OCI-LY7 (cell line): ENCODE results near the gene SEZ6. TPM values are rescaled to one million over a fixed set of nuclear protein-coding genes. Genes with fewer than 3 reads are reported as not detected.

ENCODE experiments used
- BruUV-seq: library from RNA; stranded (reverse); fragments of 400-500 nt; replicated peaks from 2 replicates; lab custom pipeline; 2021; lab: Mats Ljungman, UMichigan
- CTCF ChIA-PET: fragments of 300-600 bp; sonication (Branson Sonifier 250); formaldehyde crosslinking; loops from one replicate; lab custom pipeline; 2022; ENCODE audit warnings: antibody characterized with exemption; ENCODE audit not compliant: unreplicated experiment; lab: Charles Lee
- POLR2A ChIA-PET: fragments of 300-600 bp; sonication (Branson Sonifier 250); formaldehyde crosslinking; loops from one replicate; lab custom pipeline; 2022; ENCODE audit warnings: antibody characterized with exemption; lab: Charles Lee
- DNase-seq: peaks from one replicate; pipeline ENCODE4 v3.0.0-alpha.2; 2015; ENCODE audit warnings: low spot score
- H2AFZ ChIP-seq: fragments of 200-600 bp; sonication (generic), shearing (Covaris generic); 2 replicates; pipeline ENCODE4 v1.6.1; 2014; ENCODE audit warnings: mild to moderate bottlenecking, antibody characterized with exemption, low read length, moderate library complexity
- H3K27ac ChIP-seq: fragments of 200-600 bp; sonication (generic); 2 replicates; pipeline ENCODE4 v1.5.1; 2014; ENCODE audit warnings: mixed run types, low read depth, mild to moderate bottlenecking, moderate library complexity, low read length, inconsistent platforms; ENCODE audit not compliant: poor library complexity, severe bottlenecking
- H3K36me3 ChIP-seq: fragments of 200-600 bp; sonication (generic); 2 replicates; pipeline ENCODE4 v1.6.1; 2014; ENCODE audit warnings: mild to moderate bottlenecking, antibody characterized with exemption, low read length, moderate library complexity, mixed read lengths; ENCODE audit not compliant: insufficient read depth
- H3K4me1 ChIP-seq: fragments of 200-600 bp; sonication (generic); 2 replicates; pipeline ENCODE4 v1.5.1; 2014; ENCODE audit warnings: mild to moderate bottlenecking, low read length; ENCODE audit not compliant: insufficient read depth, poor library complexity, severe bottlenecking
- H3K4me2 ChIP-seq: fragments of 200-600 bp; sonication (generic); 2 replicates; pipeline ENCODE4 v1.6.1; 2014; ENCODE audit warnings: mild to moderate bottlenecking, low read length
- H3K4me3 ChIP-seq: fragments of 200-600 bp; sonication (generic); 2 replicates; pipeline ENCODE4 v1.5.1; 2014; ENCODE audit warnings: mild to moderate bottlenecking, low read depth, low read length; ENCODE audit not compliant: poor library complexity, severe bottlenecking
- H3K79me2 ChIP-seq: fragments of 200-600 bp; sonication (generic); 2 replicates; pipeline ENCODE4 v1.6.1; 2016; ENCODE audit warnings: low read depth, mild to moderate bottlenecking, low read length, moderate library complexity, mixed read lengths; ENCODE audit not compliant: insufficient read depth
- H3K9me2 ChIP-seq: fragments of 200-600 bp; sonication (generic); 2 replicates; pipeline ENCODE4 v1.6.1; 2016; ENCODE audit warnings: mild to moderate bottlenecking, low read length, mixed read lengths; ENCODE audit not compliant: insufficient read depth
- H3K9me3 ChIP-seq: fragments of 200-600 bp; sonication (generic); 2 replicates; pipeline ENCODE4 v1.6.1; 2014; ENCODE audit warnings: mild to moderate bottlenecking, mixed run types, low read length, mixed read lengths
- H4K20me1 ChIP-seq: fragments of 200-600 bp; sonication (generic); 2 replicates; pipeline ENCODE4 v1.6.1; 2014; ENCODE audit warnings: mild to moderate bottlenecking, antibody characterized with exemption, low read length, moderate library complexity, mixed read lengths; ENCODE audit not compliant: insufficient read depth
- EZH2phosphoT487 ChIP-seq: fragments of 200-600 bp; sonication (generic); IDR thresholded peaks from 2 replicates; pipeline ENCODE4 v1.6.1; 2018; ENCODE audit warnings: low read depth, borderline replicate concordance, mild to moderate bottlenecking, mixed run types, antibody characterized with exemption, low read length, moderate library complexity, mixed read lengths
- intact Hi-C: fragments of 100-400 bp; cut with micrococcal nuclease; formaldehyde crosslinking; loops from one replicate; pipeline ENCODE4 v1.10.0; 2022; ENCODE audit not compliant: unreplicated experiment
- total RNA-seq, 2 experiments: library from RNA; depleted of rRNA in 1 of 2; stranded (reverse); fragments of >200 nt in 1 of 2; shearing (Covaris generic) in 1 of 2; gene quantifications; 2 replicates each; pipeline ENCODE4 v1.2.3, GENCODE V29; 2014 to 2022
- TF ChIP-seq, protein P1 (sequence below): fragments of 200-600 bp; sonication (generic); conservative IDR thresholded peaks from 2 replicates; pipeline ENCODE4 v1.5.1; 2014; ENCODE audit warnings: mild to moderate bottlenecking, antibody characterized with exemption, low read length, moderate library complexity, mixed read lengths

SEZ6 gene
- total RNA-seq, 2 experiments from 2014 or later, result not detected

DNA sequence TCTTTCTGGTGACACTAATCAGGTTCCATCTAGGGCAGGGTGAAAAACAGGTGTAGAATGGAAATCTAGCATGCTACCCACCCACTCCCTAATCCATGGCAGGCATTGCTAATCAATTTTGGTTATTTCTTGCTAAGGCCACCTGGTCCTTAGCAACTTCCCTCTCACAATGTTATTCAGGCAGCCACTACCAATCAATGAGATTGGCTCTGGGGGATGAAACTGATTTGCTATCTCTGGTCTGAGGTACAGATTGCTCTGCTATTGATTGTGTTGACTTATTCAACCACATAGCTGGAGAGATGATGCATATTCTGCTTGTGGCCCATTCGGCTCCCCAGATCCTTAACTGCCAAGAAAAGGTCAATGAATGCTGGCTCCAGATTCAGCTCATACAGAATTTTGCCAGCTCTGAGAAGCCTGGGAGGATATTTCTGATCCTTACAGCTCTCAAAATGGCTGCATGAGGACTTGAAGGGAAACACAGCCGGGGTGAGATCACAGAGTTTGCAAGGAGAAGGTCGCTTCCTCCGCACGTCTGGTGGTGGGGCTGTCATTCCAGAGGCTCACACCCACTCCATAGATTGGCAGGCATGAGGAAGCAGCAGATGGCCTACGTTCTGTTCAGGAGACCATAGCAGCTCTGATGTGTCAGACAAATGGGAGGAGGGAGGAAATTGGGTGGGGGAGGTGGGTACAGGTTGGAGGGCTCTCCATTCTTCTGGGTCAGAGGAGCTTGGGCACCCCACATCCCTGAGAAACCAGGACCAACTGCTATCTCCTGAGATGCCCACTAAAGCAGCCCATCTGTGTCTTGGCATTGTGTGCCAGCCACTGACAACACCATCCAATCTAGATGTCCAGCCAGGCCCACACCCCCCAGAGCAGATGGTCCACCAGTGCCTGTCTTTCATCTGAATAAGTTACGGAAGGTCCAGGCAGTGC is 22.3 kb downstream of the SEZ6 start:
- Histone ChIP-seq H3K27ac (peak overlapping the region; percentile 70), H3K36me3 (no peaks in the 10 kb centered on the region), H2AFZ (peak overlapping the region; percentile 93), H3K9me2 (no peaks in the 10 kb centered on the region), H3K9me3 (no peaks in the 10 kb centered on the region), H3K4me3 (no peak overlapping the region), H3K79me2 (no peaks in the 10 kb centered on the region), H3K4me2 (peak overlapping the region; percentile 64), H3K4me1 (peaks cover 26% of the 10 kb centered on the region), H4K20me1 (no peaks in the 10 kb centered on the region)
- BruUV-seq, result no TSS peak
- TF ChIP-seq EZH2phosphoT487, result no peak
- TF ChIP-seq, protein P1, sequence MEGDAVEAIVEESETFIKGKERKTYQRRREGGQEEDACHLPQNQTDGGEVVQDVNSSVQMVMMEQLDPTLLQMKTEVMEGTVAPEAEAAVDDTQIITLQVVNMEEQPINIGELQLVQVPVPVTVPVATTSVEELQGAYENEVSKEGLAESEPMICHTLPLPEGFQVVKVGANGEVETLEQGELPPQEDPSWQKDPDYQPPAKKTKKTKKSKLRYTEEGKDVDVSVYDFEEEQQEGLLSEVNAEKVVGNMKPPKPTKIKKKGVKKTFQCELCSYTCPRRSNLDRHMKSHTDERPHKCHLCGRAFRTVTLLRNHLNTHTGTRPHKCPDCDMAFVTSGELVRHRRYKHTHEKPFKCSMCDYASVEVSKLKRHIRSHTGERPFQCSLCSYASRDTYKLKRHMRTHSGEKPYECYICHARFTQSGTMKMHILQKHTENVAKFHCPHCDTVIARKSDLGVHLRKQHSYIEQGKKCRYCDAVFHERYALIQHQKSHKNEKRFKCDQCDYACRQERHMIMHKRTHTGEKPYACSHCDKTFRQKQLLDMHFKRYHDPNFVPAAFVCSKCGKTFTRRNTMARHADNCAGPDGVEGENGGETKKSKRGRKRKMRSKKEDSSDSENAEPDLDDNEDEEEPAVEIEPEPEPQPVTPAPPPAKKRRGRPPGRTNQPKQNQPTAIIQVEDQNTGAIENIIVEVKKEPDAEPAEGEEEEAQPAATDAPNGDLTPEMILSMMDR, result no peak
- ChIA-PET CTCF (no interaction called here), POLR2A (interaction anchor here (0.7 to 1.5 kb wide), 2 partner anchors 10 to 174 kb away, joined by 3 to 4 read pairs; no protein-coding TSS in a partner anchor)
- intact Hi-C loops, result no loop called here
- DNase-seq, result no peak

DNA sequence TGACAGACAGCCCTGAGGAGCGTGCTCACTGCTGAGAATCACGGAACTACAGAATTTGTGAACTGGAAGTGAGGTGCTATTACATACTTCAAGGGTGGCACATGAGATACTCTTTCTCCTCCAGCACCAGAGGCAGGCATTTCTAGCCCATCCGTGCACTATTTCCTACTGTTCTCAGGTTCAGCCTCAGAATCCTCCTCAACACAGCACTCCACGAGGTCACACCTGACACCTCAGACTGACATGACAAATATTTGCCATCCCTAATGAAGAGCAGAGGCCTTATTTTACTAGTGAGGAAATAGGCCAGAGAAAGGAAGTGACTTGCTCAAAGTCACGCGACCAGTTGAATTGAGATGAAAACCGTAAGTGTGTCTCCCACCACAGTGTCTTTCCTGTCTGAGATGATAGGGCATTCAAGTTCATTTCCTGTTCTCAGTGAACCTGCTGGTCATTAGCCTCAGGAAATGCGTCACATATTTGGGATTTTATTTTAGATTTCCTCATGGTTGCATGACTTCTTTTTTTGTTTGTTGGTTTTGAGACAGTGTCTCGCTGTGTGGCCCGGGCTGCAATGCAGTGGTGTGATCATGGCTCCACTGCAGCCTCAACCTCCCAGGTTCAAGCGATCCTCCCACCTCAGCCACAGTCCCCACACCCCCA is 23.6 kb downstream of the SEZ6 start:
- ChIA-PET POLR2A (interaction anchor here (1.5 kb wide), 1 partner anchor 8 kb away, joined by 4 read pairs; no protein-coding TSS in a partner anchor), CTCF (no interaction called here)
- Histone ChIP-seq H3K79me2 (no peaks in the 10 kb centered on the region), H3K9me2 (no peaks in the 10 kb centered on the region), H3K27ac (peak overlapping the region; percentile 70), H3K4me3 (peak overlapping the region; percentile 13), H2AFZ (peak overlapping the region; percentile 93), H3K36me3 (no peaks in the 10 kb centered on the region), H4K20me1 (no peaks in the 10 kb centered on the region), H3K4me1 (peaks cover 26% of the 10 kb centered on the region), H3K4me2 (peak overlapping the region; percentile 64), H3K9me3 (no peaks in the 10 kb centered on the region)
- BruUV-seq, result no TSS peak
- peak; percentile 84 for DNase-seq
- intact Hi-C loops, result no loop called here
- no peak for TF ChIP-seq EZH2phosphoT487
- TF ChIP-seq, protein P1, result no peak
